ENCODE results near the gene UBAC1. TPM values are rescaled to one million over a fixed set of nuclear protein-coding genes. Genes with fewer than 3 reads are reported as not detected.

The UBAC1 gene
- polyA plus RNA-seq, 1 of the 3 experiments (the other 2 are of a cell fraction) = 67.7 TPM

DNA sequence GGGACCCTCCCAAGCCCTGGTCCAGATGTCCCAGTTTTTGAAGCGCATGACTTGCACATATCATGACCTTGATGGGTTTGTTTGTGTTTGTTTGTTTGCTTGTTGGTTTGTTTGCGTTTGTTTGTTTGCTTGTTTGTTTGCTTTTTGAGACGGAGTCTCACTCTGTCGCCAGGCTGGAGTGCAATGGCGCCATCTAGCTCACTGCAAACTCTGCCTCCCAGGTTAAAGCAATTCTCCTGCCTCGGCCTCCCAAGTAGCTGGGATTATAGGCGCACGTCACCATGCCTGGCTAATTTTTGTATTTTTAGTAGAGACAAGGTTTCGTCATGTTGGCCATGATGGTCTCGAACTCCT is 13.0 kb upstream of the UBAC1 start (continued):
- TF ChIP-seq, protein P1, sequence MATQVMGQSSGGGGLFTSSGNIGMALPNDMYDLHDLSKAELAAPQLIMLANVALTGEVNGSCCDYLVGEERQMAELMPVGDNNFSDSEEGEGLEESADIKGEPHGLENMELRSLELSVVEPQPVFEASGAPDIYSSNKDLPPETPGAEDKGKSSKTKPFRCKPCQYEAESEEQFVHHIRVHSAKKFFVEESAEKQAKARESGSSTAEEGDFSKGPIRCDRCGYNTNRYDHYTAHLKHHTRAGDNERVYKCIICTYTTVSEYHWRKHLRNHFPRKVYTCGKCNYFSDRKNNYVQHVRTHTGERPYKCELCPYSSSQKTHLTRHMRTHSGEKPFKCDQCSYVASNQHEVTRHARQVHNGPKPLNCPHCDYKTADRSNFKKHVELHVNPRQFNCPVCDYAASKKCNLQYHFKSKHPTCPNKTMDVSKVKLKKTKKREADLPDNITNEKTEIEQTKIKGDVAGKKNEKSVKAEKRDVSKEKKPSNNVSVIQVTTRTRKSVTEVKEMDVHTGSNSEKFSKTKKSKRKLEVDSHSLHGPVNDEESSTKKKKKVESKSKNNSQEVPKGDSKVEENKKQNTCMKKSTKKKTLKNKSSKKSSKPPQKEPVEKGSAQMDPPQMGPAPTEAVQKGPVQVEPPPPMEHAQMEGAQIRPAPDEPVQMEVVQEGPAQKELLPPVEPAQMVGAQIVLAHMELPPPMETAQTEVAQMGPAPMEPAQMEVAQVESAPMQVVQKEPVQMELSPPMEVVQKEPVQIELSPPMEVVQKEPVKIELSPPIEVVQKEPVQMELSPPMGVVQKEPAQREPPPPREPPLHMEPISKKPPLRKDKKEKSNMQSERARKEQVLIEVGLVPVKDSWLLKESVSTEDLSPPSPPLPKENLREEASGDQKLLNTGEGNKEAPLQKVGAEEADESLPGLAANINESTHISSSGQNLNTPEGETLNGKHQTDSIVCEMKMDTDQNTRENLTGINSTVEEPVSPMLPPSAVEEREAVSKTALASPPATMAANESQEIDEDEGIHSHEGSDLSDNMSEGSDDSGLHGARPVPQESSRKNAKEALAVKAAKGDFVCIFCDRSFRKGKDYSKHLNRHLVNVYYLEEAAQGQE (IDR thresholded peaks at IDR 0.05; ENCODE audit: low read depth, low read length) = no peak
- TF ChIP-seq, protein P2, sequence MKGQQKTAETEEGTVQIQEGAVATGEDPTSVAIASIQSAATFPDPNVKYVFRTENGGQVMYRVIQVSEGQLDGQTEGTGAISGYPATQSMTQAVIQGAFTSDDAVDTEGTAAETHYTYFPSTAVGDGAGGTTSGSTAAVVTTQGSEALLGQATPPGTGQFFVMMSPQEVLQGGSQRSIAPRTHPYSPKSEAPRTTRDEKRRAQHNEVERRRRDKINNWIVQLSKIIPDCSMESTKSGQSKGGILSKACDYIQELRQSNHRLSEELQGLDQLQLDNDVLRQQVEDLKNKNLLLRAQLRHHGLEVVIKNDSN (IDR thresholded peaks at IDR 0.05; ENCODE audit: borderline replicate concordance, low read depth) = no peak
- TF ChIP-seq, protein P3, sequence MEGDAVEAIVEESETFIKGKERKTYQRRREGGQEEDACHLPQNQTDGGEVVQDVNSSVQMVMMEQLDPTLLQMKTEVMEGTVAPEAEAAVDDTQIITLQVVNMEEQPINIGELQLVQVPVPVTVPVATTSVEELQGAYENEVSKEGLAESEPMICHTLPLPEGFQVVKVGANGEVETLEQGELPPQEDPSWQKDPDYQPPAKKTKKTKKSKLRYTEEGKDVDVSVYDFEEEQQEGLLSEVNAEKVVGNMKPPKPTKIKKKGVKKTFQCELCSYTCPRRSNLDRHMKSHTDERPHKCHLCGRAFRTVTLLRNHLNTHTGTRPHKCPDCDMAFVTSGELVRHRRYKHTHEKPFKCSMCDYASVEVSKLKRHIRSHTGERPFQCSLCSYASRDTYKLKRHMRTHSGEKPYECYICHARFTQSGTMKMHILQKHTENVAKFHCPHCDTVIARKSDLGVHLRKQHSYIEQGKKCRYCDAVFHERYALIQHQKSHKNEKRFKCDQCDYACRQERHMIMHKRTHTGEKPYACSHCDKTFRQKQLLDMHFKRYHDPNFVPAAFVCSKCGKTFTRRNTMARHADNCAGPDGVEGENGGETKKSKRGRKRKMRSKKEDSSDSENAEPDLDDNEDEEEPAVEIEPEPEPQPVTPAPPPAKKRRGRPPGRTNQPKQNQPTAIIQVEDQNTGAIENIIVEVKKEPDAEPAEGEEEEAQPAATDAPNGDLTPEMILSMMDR (IDR thresholded peaks at IDR 0.05) = no peak
- TF ChIP-seq, protein P4, sequence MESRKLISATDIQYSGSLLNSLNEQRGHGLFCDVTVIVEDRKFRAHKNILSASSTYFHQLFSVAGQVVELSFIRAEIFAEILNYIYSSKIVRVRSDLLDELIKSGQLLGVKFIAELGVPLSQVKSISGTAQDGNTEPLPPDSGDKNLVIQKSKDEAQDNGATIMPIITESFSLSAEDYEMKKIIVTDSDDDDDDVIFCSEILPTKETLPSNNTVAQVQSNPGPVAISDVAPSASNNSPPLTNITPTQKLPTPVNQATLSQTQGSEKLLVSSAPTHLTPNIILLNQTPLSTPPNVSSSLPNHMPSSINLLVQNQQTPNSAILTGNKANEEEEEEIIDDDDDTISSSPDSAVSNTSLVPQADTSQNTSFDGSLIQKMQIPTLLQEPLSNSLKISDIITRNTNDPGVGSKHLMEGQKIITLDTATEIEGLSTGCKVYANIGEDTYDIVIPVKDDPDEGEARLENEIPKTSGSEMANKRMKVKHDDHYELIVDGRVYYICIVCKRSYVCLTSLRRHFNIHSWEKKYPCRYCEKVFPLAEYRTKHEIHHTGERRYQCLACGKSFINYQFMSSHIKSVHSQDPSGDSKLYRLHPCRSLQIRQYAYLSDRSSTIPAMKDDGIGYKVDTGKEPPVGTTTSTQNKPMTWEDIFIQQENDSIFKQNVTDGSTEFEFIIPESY (IDR thresholded peaks at IDR 0.05; ENCODE audit: borderline replicate concordance, low read depth) = no peak
- TF ChIP-seq ELF1 (IDR thresholded peaks at IDR 0.05) = no peak

DNA sequence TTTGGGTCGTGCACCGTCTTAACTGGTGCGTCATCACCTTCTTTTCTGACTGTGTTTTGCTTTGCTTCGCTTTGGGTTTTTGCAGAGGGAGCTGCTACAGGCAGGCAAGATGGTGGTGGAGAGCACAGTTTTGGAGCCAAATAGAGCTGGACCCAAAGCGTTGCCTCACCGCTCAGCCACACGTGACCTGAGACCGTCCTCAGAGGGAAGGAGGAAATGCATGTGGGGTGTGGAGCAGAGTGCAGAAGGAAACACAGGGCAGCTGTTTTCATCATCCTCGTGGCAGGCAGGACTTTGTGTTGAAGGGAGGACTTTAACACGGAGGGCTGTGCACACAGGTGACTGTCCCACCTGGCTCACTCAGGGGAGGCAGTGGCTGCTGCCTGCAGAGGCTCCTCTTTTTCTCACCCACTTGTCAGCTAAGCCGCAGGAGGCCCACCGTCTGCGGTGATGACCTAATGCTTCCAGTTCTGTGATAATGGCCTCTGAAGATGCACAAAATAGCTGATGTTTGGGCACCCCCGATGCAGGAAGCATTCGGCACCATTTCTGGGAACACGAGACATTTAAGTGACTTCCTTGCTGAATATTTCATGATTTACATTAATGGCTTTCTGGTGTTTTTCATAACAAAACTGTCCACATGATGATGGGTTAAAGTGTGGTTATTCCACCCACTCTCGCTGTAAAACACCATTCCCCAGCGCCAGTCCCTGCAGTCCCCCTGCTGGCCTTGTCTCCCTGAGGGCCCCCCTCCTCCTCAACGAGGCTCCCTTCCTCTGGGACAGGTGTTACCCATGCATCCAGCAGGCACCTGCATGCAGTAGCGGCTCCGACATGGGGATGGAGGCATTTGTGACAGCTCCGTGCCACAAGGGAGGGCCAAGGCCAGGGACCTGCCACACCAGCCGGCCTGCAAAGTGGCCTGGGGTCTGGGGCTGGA is 12.4 kb upstream of the UBAC1 start:
- H2AFZ ChIP-seq (ENCODE audit: low read depth) = no peak overlapping the region
- DNase-seq = no peak
- peaks cover 12% of the 10 kb centered on the region in 2 experiments; a peak in 2 of 4 replicates for H3K4me1 ChIP-seq (ENCODE audit: control insufficient read depth in 1 of 2, insufficient read depth in 2 of 2, low read depth in 1 of 2, low read length in 1 of 2)
- CTCF ChIA-PET = interaction anchor here (0.6 to 3.5 kb wide), 5 partner anchors 13 to 381 kb away, joined by 3 to 18 read pairs (median 3); partner anchors contain the start of gene UBAC1
- no peaks in the 10 kb centered on the region for H3K9me3 ChIP-seq
- no peak overlapping the region for H3K9ac ChIP-seq
- no peaks in the 10 kb centered on the region for H3K79me2 ChIP-seq (ENCODE audit: insufficient read depth)
- no peak overlapping the region for H3K27ac ChIP-seq (ENCODE audit: low read depth in 2 of 2, low read length in 1 of 2)
- 59% methylated on average over 18 of the region's 23 CpGs for WGBS (ENCODE audit: low lambda C conversion rate)
- POLR2A ChIA-PET = no interaction called here
- H3K27me3 ChIP-seq (ENCODE audit: insufficient read depth) = no peaks in the 10 kb centered on the region
- H3K4me3 ChIP-seq (ENCODE audit: low read depth in 2 of 2, low read length in 1 of 2) = no peak overlapping the region
- H3K4me2 ChIP-seq = no peak overlapping the region
- no peaks in the 10 kb centered on the region for H3K36me3 ChIP-seq (replicated peaks in 1 of 2; ENCODE audit: control insufficient read depth in 1 of 2, insufficient read depth in 2 of 2, low read length in 1 of 2)
- no peaks in the 10 kb centered on the region for H4K20me1 ChIP-seq (ENCODE audit: insufficient read depth)
- H3F3A ChIP-seq (replicated peaks; ENCODE audit: insufficient read depth) = peaks cover 4% of the 10 kb centered on the region
- no peaks in the 10 kb centered on the region for H3K9me2 ChIP-seq
- TF ChIP-seq GABPA (IDR thresholded peaks at IDR 0.05; ENCODE audit: low read depth) (no peak), RFX5 (IDR thresholded peaks at IDR 0.05; ENCODE audit: low read length) (no peak), RXRA (IDR thresholded peaks at IDR 0.05; ENCODE audit: borderline replicate concordance, low read depth) (no peak), POLR2AphosphoS5 (IDR thresholded peaks at IDR 0.05; ENCODE audit: low read depth, low read length) (no peak), SMC3 (IDR thresholded peaks at IDR 0.05; ENCODE audit: low read depth, low read length) (no peak), FOSL2 (IDR thresholded peaks at IDR 0.05; ENCODE audit: borderline replicate concordance, low read depth) (no peak)
- TF ChIP-seq, protein P2 (IDR thresholded peaks at IDR 0.05; ENCODE audit: borderline replicate concordance, low read depth) = no peak
- TF ChIP-seq, protein P4 (IDR thresholded peaks at IDR 0.05; ENCODE audit: borderline replicate concordance, low read depth) = no peak
- TF ChIP-seq, protein P5, sequence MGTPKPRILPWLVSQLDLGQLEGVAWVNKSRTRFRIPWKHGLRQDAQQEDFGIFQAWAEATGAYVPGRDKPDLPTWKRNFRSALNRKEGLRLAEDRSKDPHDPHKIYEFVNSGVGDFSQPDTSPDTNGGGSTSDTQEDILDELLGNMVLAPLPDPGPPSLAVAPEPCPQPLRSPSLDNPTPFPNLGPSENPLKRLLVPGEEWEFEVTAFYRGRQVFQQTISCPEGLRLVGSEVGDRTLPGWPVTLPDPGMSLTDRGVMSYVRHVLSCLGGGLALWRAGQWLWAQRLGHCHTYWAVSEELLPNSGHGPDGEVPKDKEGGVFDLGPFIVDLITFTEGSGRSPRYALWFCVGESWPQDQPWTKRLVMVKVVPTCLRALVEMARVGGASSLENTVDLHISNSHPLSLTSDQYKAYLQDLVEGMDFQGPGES (IDR thresholded peaks at IDR 0.05; ENCODE audit: low read depth, low read length) = no peak

Measured in SK-N-SH (cell line).